ENCODE data around the gene COA7. TPM values are rescaled to one million over a fixed set of nuclear protein-coding genes. Genes with fewer than 3 reads are reported as not detected.
A peak's percentile ranks its signal among the peaks of the same experiment; 100 is the strongest.
"Not testable (repeated sequence)": the region's sequence is repeated elsewhere in the genome, so short reads cannot be mapped to it uniquely, and the experiment has no call there.

The COA7 gene
- total RNA-seq, 1 donor from 2014 or later, result 21.5 TPM

DNA sequence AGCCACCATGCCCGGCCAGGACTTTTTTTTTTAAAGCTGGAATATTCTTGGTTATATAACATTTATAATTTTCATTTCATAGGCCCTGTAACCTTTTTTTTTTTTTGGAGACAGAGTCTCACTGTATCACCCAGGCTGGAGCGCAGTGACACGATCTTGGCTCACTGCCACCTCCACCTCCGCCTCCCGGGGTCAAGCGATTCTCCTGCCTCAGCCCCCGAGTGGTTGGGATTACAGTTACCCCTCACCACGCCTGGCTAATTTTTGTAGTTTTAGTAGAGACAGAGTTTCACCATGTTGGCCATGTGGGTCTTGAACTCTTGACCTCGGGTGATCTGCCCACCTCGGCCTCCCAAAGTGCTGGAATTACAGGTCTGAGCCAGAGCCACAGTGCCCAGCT is 40.7 kb upstream of the COA7 start:
- TF ChIP-seq, protein P1, sequence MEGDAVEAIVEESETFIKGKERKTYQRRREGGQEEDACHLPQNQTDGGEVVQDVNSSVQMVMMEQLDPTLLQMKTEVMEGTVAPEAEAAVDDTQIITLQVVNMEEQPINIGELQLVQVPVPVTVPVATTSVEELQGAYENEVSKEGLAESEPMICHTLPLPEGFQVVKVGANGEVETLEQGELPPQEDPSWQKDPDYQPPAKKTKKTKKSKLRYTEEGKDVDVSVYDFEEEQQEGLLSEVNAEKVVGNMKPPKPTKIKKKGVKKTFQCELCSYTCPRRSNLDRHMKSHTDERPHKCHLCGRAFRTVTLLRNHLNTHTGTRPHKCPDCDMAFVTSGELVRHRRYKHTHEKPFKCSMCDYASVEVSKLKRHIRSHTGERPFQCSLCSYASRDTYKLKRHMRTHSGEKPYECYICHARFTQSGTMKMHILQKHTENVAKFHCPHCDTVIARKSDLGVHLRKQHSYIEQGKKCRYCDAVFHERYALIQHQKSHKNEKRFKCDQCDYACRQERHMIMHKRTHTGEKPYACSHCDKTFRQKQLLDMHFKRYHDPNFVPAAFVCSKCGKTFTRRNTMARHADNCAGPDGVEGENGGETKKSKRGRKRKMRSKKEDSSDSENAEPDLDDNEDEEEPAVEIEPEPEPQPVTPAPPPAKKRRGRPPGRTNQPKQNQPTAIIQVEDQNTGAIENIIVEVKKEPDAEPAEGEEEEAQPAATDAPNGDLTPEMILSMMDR (IDR thresholded peaks at IDR 0.05; ENCODE audit: unreplicated experiment), result no peak
- no peaks in the 10 kb centered on the region for H3K9me3 Mint-ChIP-seq
- H3K27me3 Mint-ChIP-seq (ENCODE audit: low read depth), result no peaks in the 10 kb centered on the region
- no peak overlapping the region for H3K4me3 Mint-ChIP-seq
- peak overlapping the region; percentile 12 for H3K27ac Mint-ChIP-seq
- no peak for DNase-seq (ENCODE audit: low spot score in 2 of 2, unreplicated experiment in 2 of 2)
- H3K4me1 Mint-ChIP-seq, result peaks cover 8% of the 10 kb centered on the region
- peaks cover 4% of the 10 kb centered on the region for H3K36me3 Mint-ChIP-seq

DNA sequence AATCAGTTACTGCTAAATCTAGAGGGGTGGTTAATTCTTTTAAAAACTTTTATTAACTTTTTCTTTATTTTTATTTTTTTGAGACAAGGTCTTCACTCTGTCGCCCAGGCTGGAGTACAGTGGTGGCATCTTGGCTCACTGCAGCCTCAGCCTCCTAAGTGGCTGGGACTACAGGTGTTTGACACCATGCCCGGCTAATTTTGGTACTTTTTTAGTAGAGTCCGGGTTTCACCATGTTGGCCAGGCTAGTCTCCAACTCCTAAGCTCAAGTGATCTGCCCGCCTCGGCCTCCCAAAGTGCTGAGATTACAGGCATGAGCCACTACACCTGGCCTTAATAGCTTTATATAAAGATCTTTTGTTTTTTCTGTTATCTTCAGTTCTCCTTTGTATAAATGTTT is 40.0 kb upstream of the COA7 start:
- no peak for DNase-seq (ENCODE audit: low spot score in 2 of 2, unreplicated experiment in 2 of 2)
- TF ChIP-seq, protein P1 (IDR thresholded peaks at IDR 0.05; ENCODE audit: unreplicated experiment), result no peak
- Mint-ChIP-seq H3K4me1 (peaks cover 8% of the 10 kb centered on the region), H3K27ac (peak overlapping the region; percentile 1), H3K4me3 (no peak overlapping the region), H3K27me3 (ENCODE audit: low read depth) (no peaks in the 10 kb centered on the region), H3K36me3 (peaks cover 4% of the 10 kb centered on the region), H3K9me3 (no peaks in the 10 kb centered on the region)

DNA sequence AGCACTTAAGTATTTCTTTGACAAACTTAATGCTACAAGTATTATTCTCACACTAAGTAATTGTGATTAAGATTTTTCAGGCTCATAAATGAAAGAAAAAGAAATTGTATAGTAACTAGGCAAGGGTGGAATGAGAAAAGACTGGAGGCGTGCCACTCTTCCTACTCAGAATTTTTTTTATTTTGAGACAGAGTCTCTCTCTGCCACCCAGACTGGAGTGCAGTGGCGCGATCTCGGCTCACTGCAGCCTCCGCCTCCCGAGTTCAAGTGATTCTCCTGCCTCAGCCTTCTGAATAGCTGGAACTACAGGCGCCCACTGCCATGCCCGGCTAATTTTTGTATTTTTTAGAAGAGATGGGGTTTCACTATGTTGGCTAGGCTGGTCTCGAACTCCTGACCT is 37.2 kb upstream of the COA7 start:
- DNase-seq (ENCODE audit: low spot score in 2 of 2, unreplicated experiment in 2 of 2); H3K27ac Mint-ChIP-seq; H3K4me3 Mint-ChIP-seq; H3K36me3 Mint-ChIP-seq; H3K4me1 Mint-ChIP-seq; H3K27me3 Mint-ChIP-seq (ENCODE audit: low read depth); H3K9me3 Mint-ChIP-seq: not testable (repeated sequence)

DNA sequence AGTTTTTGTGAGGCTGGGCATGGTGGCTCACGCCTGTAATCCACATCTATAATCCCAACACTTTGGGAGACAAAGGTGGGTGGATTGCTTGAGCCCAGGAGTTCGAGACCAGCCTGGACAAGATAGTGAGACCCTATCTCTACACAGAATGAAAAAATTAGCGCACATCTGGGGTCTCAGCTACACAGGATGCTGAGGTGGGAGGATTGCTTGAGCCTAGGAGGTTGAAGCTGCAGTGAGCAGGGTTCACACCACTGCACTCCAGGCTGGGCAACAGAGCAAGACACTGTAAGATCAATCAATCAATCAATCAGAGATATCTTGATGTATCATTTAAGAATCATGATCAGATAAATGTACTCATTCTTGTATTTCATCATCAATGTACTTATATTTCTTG is 35.2 kb upstream of the COA7 start:
- Mint-ChIP-seq H3K27me3 (ENCODE audit: low read depth) (no peaks in the 10 kb centered on the region), H3K36me3 (peaks cover 7% of the 10 kb centered on the region), H3K9me3 (no peaks in the 10 kb centered on the region), H3K4me3 (no peak overlapping the region), H3K4me1 (peaks cover 12% of the 10 kb centered on the region), H3K27ac (no peak overlapping the region)
- TF ChIP-seq, protein P1 (IDR thresholded peaks at IDR 0.05; ENCODE audit: unreplicated experiment), result no peak
- DNase-seq (ENCODE audit: low spot score in 2 of 2, unreplicated experiment in 2 of 2), result no peak

- H3K27ac Mint-ChIP-seq, result no peak overlapping the region
- peak overlapping the region; percentile 86 for H3K4me3 Mint-ChIP-seq
- H3K9me3 Mint-ChIP-seq, result no peaks in the 10 kb centered on the region
- peaks cover 22% of the 10 kb centered on the region for H3K4me1 Mint-ChIP-seq
- DNase-seq (ENCODE audit: low spot score in 2 of 2, unreplicated experiment in 2 of 2), result no peak
- TF ChIP-seq, protein P1 (IDR thresholded peaks at IDR 0.05; ENCODE audit: unreplicated experiment), result no peak
- H3K27me3 Mint-ChIP-seq (ENCODE audit: low read depth), result no peaks in the 10 kb centered on the region
- peaks cover 7% of the 10 kb centered on the region for H3K36me3 Mint-ChIP-seq
These were observed 30.0 kb upstream of the COA7 start for GRCh38 chr1:52727956-52728656.

- TF ChIP-seq, protein P1 (IDR thresholded peaks at IDR 0.05; ENCODE audit: unreplicated experiment), result no peak
- Mint-ChIP-seq H3K36me3 (peaks cover 7% of the 10 kb centered on the region), H3K27me3 (ENCODE audit: low read depth) (no peaks in the 10 kb centered on the region), H3K4me1 (peaks cover 22% of the 10 kb centered on the region), H3K9me3 (no peaks in the 10 kb centered on the region), H3K27ac (peak overlapping the region; percentile 83), H3K4me3 (peak overlapping the region; percentile 86)
- no peak for DNase-seq (ENCODE audit: low spot score in 2 of 2, unreplicated experiment in 2 of 2)
These were observed 29.0 kb upstream of the COA7 start for GRCh38 chr1:52727114-52727586.

All from mesothelial cell of epicardium (in vitro differentiated cells).